A673 (cell line): ENCODE results near the gene LARGE1.

Experiments
- EZH2 ChIP-seq: fragments of 200-600 bp; sonication (generic); IDR thresholded peaks from 2 replicates; pipeline ENCODE4 v1.6.1; 2017; ENCODE audit warnings: borderline replicate concordance, low read depth, mild to moderate bottlenecking, mixed read lengths, antibody characterized with exemption, low read length; ENCODE audit not compliant: poor library complexity, severe bottlenecking
- TF ChIP-seq, protein P1 (sequence below): fragments of 300-800, 200-600 bp; sonication (generic); conservative IDR thresholded peaks from 2 replicates; pipeline ENCODE4 v1.5.1; 2017; ENCODE audit warnings: low read depth, mild to moderate bottlenecking, antibody characterized with exemption, low read length, moderate library complexity, mixed read lengths

DNA sequence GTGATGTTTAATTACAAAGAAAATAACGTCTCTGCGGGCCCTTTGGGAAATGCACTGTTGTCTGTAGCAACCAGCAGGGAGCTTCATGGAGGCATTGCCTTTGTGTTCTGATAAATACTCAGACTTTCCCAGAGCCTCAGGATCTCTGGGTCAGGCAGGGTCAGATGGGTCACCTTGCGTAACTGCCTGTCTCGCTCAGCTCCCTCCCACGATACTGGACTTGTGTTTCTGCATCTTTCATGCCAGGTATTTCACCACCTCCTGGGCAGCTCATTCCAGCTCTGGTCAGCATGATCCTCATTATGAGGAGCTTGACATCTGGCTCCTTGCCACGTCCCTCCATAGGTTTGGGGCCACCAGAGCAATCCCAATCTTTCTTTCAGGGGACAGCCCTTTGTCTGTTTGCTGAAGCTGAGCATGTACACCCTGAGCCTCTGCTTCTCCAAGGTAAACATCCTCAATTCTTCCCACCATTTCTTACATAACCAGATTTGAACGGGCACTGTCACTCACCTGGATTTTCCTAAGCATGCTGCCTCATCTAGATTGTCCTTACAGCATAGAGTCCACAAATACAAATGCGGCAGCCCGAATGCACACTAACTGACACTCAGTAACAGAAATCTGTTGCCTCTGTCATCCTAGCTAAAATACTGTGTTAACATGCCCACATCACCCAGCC, 162.3 kb downstream of the LARGE1 start:
- TF ChIP-seq, protein P1, sequence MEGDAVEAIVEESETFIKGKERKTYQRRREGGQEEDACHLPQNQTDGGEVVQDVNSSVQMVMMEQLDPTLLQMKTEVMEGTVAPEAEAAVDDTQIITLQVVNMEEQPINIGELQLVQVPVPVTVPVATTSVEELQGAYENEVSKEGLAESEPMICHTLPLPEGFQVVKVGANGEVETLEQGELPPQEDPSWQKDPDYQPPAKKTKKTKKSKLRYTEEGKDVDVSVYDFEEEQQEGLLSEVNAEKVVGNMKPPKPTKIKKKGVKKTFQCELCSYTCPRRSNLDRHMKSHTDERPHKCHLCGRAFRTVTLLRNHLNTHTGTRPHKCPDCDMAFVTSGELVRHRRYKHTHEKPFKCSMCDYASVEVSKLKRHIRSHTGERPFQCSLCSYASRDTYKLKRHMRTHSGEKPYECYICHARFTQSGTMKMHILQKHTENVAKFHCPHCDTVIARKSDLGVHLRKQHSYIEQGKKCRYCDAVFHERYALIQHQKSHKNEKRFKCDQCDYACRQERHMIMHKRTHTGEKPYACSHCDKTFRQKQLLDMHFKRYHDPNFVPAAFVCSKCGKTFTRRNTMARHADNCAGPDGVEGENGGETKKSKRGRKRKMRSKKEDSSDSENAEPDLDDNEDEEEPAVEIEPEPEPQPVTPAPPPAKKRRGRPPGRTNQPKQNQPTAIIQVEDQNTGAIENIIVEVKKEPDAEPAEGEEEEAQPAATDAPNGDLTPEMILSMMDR: no peak
- TF ChIP-seq EZH2: no peak
